Right ventricle myocardium inferior (tissue), 1 donor: ENCODE data around the gene CENPN. TPM values are rescaled to one million over a fixed set of nuclear protein-coding genes. Genes with fewer than 3 reads are reported as not detected.

ENCODE experiments used
- ATAC-seq: fragments of 200-7000 bp; cut with Tn5 transposase; one replicate; pipeline ENCODE4 v1.9.1; 2020; ENCODE audit warnings: mild to moderate bottlenecking, moderate library complexity
- DNase-seq: peaks from one replicate; pipeline ENCODE4 v3.0.0; 2021; ENCODE audit errors: missing footprints
- intact Hi-C: fragments of 100-400 bp; cut with DNase I; formaldehyde crosslinking; loops from one replicate; pipeline ENCODE4 v1.11.0; 2022
- long read RNA-seq: library from polyadenylated mRNA; unstranded; transcript quantifications from one replicate; pipeline ENCODE4 v2.0.0, GENCODE V29; 2021
- total RNA-seq: library from RNA; stranded (reverse); fragmentation: NEBNext Ultra II Directional; extraction: Animal tissue kit (Norgen Biotek cat#: 25700); gene quantifications from one replicate; pipeline ENCODE4 v1.2.1, GENCODE V29; 2021
- donor health status: DM: no; HTN: yes; CAD: no; lungs with severe emphysema.

Gene CENPN
- 8.9 TPM for total RNA-seq
- long read RNA-seq, partial matches to known transcripts, result 1 of 6 reads
- long read RNA-seq, other reads (novel, unspliced or antisense), result 0 of 6 reads

- intact Hi-C loops, result loop anchor here (2.0 to 10.0 kb wide), 2 partner anchors 70 to 728 kb away; partner anchors contain the start of gene C16orf46
These were observed at the start of gene CENPN, which contains the start of gene CMC2 for GRCh38 chr16:81006813-81007695. CENPN (plus strand) TSS chr16:81007214; CDS start chr16:81011940, 4,726 bp downstream. CMC2 (minus strand) TSS chr16:81006885; CDS start chr16:80997394, 9,491 bp downstream.

GRCh38 chr16:80958284-80958683 lies 48.7 kb upstream of the CENPN start:
- DNase-seq (no peak), ATAC-seq (no peak)
- intact Hi-C loops, result no loop called here

More at GRCh38 chr16:81006813-81007695, at the start of gene CENPN, which contains the start of gene CMC2:
- ATAC-seq, result peak; percentile 97
- DNase-seq, result peak; percentile 99

GRCh38 chr16:80962879-80963278 lies 44.1 kb upstream of the CENPN start:
- DNase-seq (no peak), ATAC-seq (no peak)
- intact Hi-C loops, result no loop called here

GRCh38 chr16:80964351-80964750 lies 42.7 kb upstream of the CENPN start:
- DNase-seq (no peak), ATAC-seq (no peak)
- intact Hi-C loops, result no loop called here

GRCh38 chr16:80966617-80967016 lies 40.4 kb upstream of the CENPN start:
- ATAC-seq (no peak), DNase-seq (no peak)
- intact Hi-C loops, result no loop called here

GRCh38 chr16:80968386-80969113 lies 38.5 kb upstream of the CENPN start:
- intact Hi-C loops, result no loop called here
- DNase-seq (no peak), ATAC-seq (no peak)

GRCh38 chr16:80969114-80969484 lies 37.9 kb upstream of the CENPN start:
- no peak for ATAC-seq
- DNase-seq, result no peak
- intact Hi-C loops, result no loop called here

- intact Hi-C loops, result no loop called here
- no peak for DNase-seq
- no peak for ATAC-seq
These were observed 35.2 kb upstream of the CENPN start for GRCh38 chr16:80971819-80972218.

GRCh38 chr16:80972611-80973010 lies 34.4 kb upstream of the CENPN start:
- DNase-seq, result no peak
- no peak for ATAC-seq
- intact Hi-C loops, result no loop called here

GRCh38 chr16:80973991-80974390 lies 33.0 kb upstream of the CENPN start:
- no peak for ATAC-seq
- DNase-seq, result no peak
- intact Hi-C loops, result no loop called here

- intact Hi-C loops, result no loop called here
- no peak for DNase-seq
- ATAC-seq, result peak; percentile 85
These were observed 32.2 kb upstream of the CENPN start for GRCh38 chr16:80974649-80975376.

- ATAC-seq, result no peak
- no peak for DNase-seq
- intact Hi-C loops, result no loop called here
These were observed 30.1 kb upstream of the CENPN start for GRCh38 chr16:80976946-80977345.

- intact Hi-C loops, result no loop called here
These were observed 25.9 kb upstream of the CENPN start for GRCh38 chr16:80981103-80981502.

GRCh38 chr16:80982646-80983045 lies 24.4 kb upstream of the CENPN start:
- no peak for DNase-seq
- ATAC-seq, result no peak
- intact Hi-C loops, result no loop called here

More at GRCh38 chr16:80981103-80981502, 25.9 kb upstream of the CENPN start:
- DNase-seq, result no peak
- no peak for ATAC-seq

GRCh38 chr16:80984124-80984892 lies 22.7 kb upstream of the CENPN start:
- intact Hi-C loops, result no loop called here
- ATAC-seq (no peak), DNase-seq (no peak)

GRCh38 chr16:80985611-80986010 lies 21.4 kb upstream of the CENPN start:
- intact Hi-C loops, result no loop called here
- ATAC-seq, result no peak
- DNase-seq, result no peak

GRCh38 chr16:80986557-80986956 lies 20.5 kb upstream of the CENPN start:
- no peak for ATAC-seq
- intact Hi-C loops, result no loop called here
- DNase-seq, result no peak

- intact Hi-C loops, result no loop called here
- DNase-seq (no peak), ATAC-seq (no peak)
These were observed 18.3 kb upstream of the CENPN start for GRCh38 chr16:80988756-80989155.
